ENCODE data around the gene UQCC3.

Gene UQCC3

GRCh38 chr11:62671608-62672389 lies at the start of gene UQCC3, which contains the start of gene LBHD1:
Gene UQCC3 (plus strand): TSS chr11:62671673. CDS start chr11:62671746, 73 bp downstream.
Gene LBHD1 (minus strand): TSS chr11:62672267. CDS start chr11:62670031, 2,236 bp downstream.
- Histone ChIP-seq H3K4me3 (ENCODE audit: low read length) (peak within 1 kb of the TSS; percentile 88), H3K27me3 (ENCODE audit: insufficient read depth, low read length) (no peaks in the 10 kb centered on the region), H3K9ac (ENCODE audit: low read depth, low read length) (peak within 1 kb of the TSS; percentile 97), H3K9me3 (ENCODE audit: insufficient read depth, low read depth, low read length) (no peaks in the 10 kb centered on the region), H3K36me3 (ENCODE audit: insufficient read depth, low read depth, low read length) (peaks cover 38% of the 10 kb centered on the region), H3K27ac (ENCODE audit: low read length) (peak within 1 kb of the TSS; percentile 78), H3K4me1 (ENCODE audit: insufficient read depth, low read length) (peaks cover 2% of the 10 kb centered on the region; the same call in 1 of the 2 replicates)

GRCh38 chr11:62622476-62623089 lies 48.9 kb upstream of the UQCC3 start:
- H3K36me3 ChIP-seq (ENCODE audit: insufficient read depth, low read depth, low read length): peaks cover 32% of the 10 kb centered on the region
- no peaks in the 10 kb centered on the region for H3K9me3 ChIP-seq (ENCODE audit: insufficient read depth, low read depth, low read length)
- H3K27ac ChIP-seq (ENCODE audit: low read length): no peak overlapping the region
- peaks cover 5% of the 10 kb centered on the region; the same call in 1 of the 2 replicates for H3K4me1 ChIP-seq (ENCODE audit: insufficient read depth, low read length)
- no peaks in the 10 kb centered on the region for H3K27me3 ChIP-seq (ENCODE audit: insufficient read depth, low read length)
- peak overlapping the region; percentile 59 for H3K4me3 ChIP-seq (ENCODE audit: low read length)
- H3K9ac ChIP-seq (ENCODE audit: low read depth, low read length): peak overlapping the region; percentile 71; the same call in 1 of the 2 replicates

DNA sequence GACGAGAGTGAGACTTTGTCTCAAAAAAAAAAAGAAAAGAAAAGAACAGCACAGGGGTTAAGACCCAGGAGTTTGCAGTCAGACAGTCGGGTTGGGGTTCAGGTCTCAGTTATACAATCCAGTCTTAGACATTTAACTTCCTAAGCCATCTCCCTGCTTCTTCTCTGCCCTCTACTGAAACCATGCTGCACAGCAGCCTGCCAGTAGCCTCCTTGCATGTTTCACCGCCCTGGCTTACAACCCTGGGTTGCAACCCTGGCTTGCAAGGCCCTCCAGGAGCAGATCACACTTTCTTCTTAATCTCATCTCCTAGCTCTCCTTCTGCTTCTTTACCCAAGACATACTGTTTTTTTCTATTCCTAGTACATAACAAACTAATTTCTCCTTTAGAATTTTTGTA lies 43.8 kb upstream of the UQCC3 start:
- Histone ChIP-seq H3K4me3 (ENCODE audit: low read length) (no peak overlapping the region), H3K27me3 (ENCODE audit: insufficient read depth, low read length) (no peaks in the 10 kb centered on the region), H3K9me3 (ENCODE audit: insufficient read depth, low read depth, low read length) (no peaks in the 10 kb centered on the region), H3K36me3 (ENCODE audit: insufficient read depth, low read depth, low read length) (peaks cover 83% of the 10 kb centered on the region), H3K27ac (ENCODE audit: low read length) (no peak overlapping the region), H3K9ac (ENCODE audit: low read depth, low read length) (no peak overlapping the region), H3K4me1 (ENCODE audit: insufficient read depth, low read length) (no peaks in the 10 kb centered on the region)

- peaks cover 99% of the 10 kb centered on the region for H3K36me3 ChIP-seq (ENCODE audit: insufficient read depth, low read depth, low read length)
- no peak overlapping the region for H3K4me3 ChIP-seq (ENCODE audit: low read length)
- H3K27ac ChIP-seq (ENCODE audit: low read length): no peak overlapping the region
- H3K27me3 ChIP-seq (ENCODE audit: insufficient read depth, low read length): no peaks in the 10 kb centered on the region
- no peaks in the 10 kb centered on the region for H3K9me3 ChIP-seq (ENCODE audit: insufficient read depth, low read depth, low read length)
- no peaks in the 10 kb centered on the region for H3K4me1 ChIP-seq (ENCODE audit: insufficient read depth, low read length)
- H3K9ac ChIP-seq (ENCODE audit: low read depth, low read length): no peak overlapping the region
Observed at GRCh38 chr11:62632492-62632891, 39.0 kb upstream of the UQCC3 start.

GRCh38 chr11:62644220-62644619 lies 27.3 kb upstream of the UQCC3 start:
- peaks cover 45% of the 10 kb centered on the region for H3K36me3 ChIP-seq (ENCODE audit: insufficient read depth, low read depth, low read length)

GRCh38 chr11:62645671-62645945 lies 25.9 kb upstream of the UQCC3 start:
- H3K36me3 ChIP-seq (ENCODE audit: insufficient read depth, low read depth, low read length): peaks cover 46% of the 10 kb centered on the region
- peak overlapping the region; percentile 100 for H3K9ac ChIP-seq (ENCODE audit: low read depth, low read length)
- no peaks in the 10 kb centered on the region; the same call in 1 of the 2 replicates for H3K4me1 ChIP-seq (ENCODE audit: insufficient read depth, low read length)
- no peaks in the 10 kb centered on the region for H3K27me3 ChIP-seq (ENCODE audit: insufficient read depth, low read length)
- H3K9me3 ChIP-seq (ENCODE audit: insufficient read depth, low read depth, low read length): no peaks in the 10 kb centered on the region
- H3K4me3 ChIP-seq (ENCODE audit: low read length): peak overlapping the region; percentile 100
- peak overlapping the region; percentile 72 for H3K27ac ChIP-seq (ENCODE audit: low read length)

More at GRCh38 chr11:62644220-62644619, 27.3 kb upstream of the UQCC3 start:
- H3K27ac ChIP-seq (ENCODE audit: low read length): no peak overlapping the region
- no peaks in the 10 kb centered on the region for H3K9me3 ChIP-seq (ENCODE audit: insufficient read depth, low read depth, low read length)
- H3K9ac ChIP-seq (ENCODE audit: low read depth, low read length): no peak overlapping the region
- H3K27me3 ChIP-seq (ENCODE audit: insufficient read depth, low read length): no peaks in the 10 kb centered on the region
- H3K4me1 ChIP-seq (ENCODE audit: insufficient read depth, low read length): no peaks in the 10 kb centered on the region; the same call in 1 of the 2 replicates
- no peak overlapping the region for H3K4me3 ChIP-seq (ENCODE audit: low read length)

GRCh38 chr11:62645946-62646824 lies 25.3 kb upstream of the UQCC3 start, which contains the start of gene GANAB:
Gene GANAB (minus strand): TSS chr11:62646613. CDS start chr11:62646599, 14 bp downstream.
- Histone ChIP-seq H3K4me1 (ENCODE audit: insufficient read depth, low read length) (no peaks in the 10 kb centered on the region; the same call in 1 of the 2 replicates), H3K9me3 (ENCODE audit: insufficient read depth, low read depth, low read length) (no peaks in the 10 kb centered on the region), H3K9ac (ENCODE audit: low read depth, low read length) (peak within 1 kb of the TSS; percentile 100), H3K36me3 (ENCODE audit: insufficient read depth, low read depth, low read length) (peaks cover 46% of the 10 kb centered on the region), H3K27me3 (ENCODE audit: insufficient read depth, low read length) (no peaks in the 10 kb centered on the region), H3K27ac (ENCODE audit: low read length) (peak within 1 kb of the TSS; percentile 72), H3K4me3 (ENCODE audit: low read length) (peak within 1 kb of the TSS; percentile 100)

DNA sequence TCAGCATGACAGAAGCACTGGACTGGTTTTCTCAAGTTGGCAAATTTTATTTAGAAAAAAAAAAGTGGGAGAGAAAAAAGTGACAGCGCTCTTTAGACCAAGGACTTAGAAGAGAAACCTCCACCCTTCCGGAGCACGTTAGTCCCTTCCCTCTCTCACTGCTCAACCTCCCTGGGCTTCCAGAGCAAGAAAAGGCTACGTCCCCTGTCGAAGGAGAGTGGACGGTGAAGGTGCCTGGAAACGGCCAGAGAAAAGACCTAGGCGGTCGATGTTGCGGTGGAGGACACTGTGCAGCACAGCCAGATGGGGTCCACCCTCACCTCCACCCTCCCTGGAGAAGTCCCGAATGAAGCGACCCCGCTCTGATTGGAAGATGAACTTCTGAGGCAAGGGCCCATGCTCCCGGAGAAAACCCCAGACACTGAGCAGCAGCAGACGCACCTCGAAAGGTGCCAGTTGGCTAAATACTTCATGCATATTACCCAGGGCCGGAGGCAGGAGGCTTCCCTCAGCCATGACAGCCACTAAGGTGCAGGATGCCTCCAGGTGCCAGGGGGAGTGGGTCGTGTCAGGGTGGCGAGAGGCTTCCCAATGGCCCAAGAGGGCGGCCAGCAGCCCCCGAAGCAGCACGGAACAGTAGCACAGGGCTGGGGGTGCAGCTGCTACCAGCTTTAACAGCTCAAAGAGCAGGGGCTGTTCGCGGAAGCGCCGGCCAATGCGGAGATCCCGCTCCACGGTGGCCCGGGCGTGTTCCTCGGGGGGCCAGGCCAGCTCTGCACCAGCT lies 24.5 kb upstream of the UQCC3 start:
- Histone ChIP-seq H3K36me3 (ENCODE audit: insufficient read depth, low read depth, low read length) (peaks cover 46% of the 10 kb centered on the region), H3K4me1 (ENCODE audit: insufficient read depth, low read length) (no peaks in the 10 kb centered on the region; the same call in 1 of the 2 replicates), H3K9ac (ENCODE audit: low read depth, low read length) (no peak overlapping the region), H3K27me3 (ENCODE audit: insufficient read depth, low read length) (no peaks in the 10 kb centered on the region), H3K27ac (ENCODE audit: low read length) (no peak overlapping the region), H3K9me3 (ENCODE audit: insufficient read depth, low read depth, low read length) (no peaks in the 10 kb centered on the region), H3K4me3 (ENCODE audit: low read length) (peak overlapping the region; percentile 44; the same call in 1 of the 2 replicates)

DNA sequence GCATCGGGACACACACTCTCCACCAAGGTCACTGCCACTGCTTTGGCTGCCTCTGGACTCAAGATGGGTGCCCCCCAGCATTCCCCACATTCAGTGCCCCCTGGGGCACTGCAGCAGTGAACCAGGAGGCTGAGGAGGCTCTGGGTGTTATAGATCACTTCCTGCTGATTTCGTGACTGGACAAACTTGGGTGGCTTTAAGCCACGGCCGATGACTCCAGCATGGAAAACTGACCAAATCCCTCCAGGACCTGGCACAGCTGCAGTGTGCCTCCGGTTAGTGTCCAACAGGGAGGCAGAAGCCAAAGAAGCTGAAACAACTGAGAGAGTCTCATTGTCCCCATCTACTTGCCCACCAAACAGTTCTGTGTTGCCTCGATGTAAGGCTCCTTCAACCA lies 23.9 kb upstream of the UQCC3 start:
- H3K9ac ChIP-seq (ENCODE audit: low read depth, low read length): no peak overlapping the region
- H3K4me1 ChIP-seq (ENCODE audit: insufficient read depth, low read length): peaks cover 2% of the 10 kb centered on the region; the same call in 1 of the 2 replicates
- no peak overlapping the region for H3K27ac ChIP-seq (ENCODE audit: low read length)
- H3K9me3 ChIP-seq (ENCODE audit: insufficient read depth, low read depth, low read length): no peaks in the 10 kb centered on the region
- H3K36me3 ChIP-seq (ENCODE audit: insufficient read depth, low read depth, low read length): peaks cover 44% of the 10 kb centered on the region
- no peaks in the 10 kb centered on the region for H3K27me3 ChIP-seq (ENCODE audit: insufficient read depth, low read length)
- H3K4me3 ChIP-seq (ENCODE audit: low read length): no peak overlapping the region

DNA sequence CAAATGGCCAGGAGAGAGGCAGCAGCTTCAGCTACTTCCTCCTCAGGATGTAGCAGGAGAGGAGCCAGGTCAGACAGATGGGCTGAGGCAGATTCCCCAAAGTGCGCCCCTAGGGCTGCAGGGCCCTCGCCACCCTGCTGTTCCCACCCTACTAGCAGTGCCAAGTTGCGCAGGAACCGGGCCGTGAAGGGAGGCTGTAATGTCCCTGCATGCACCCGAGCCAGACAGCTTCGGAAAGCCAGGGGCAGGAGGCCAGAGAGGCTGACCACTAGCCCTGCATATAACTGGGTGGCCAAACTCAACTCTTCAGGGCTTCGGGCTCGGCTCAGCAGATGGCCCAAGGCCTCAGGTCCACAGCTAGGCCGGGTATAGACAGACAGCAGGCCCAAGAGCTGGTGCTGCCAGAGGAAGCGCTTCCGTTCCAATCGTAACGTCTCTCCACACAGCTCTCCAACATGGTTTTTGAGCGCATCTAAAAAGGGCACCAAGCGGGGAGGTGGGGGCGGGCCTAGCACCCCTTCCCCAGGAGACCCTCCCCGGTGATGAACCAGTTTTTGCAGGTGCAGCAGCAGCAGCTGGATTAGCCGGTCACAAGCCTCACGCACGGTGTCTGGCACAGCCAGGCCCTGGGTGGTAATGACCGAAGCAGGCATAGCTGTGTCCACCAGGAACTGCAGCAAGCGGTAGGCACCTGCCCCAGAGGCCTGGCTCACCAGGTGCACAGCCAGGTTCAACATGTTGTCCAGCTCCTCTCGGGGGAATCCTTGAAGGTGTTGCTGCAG lies 23.1 kb upstream of the UQCC3 start:
- Histone ChIP-seq H3K4me1 (ENCODE audit: insufficient read depth, low read length) (peaks cover 2% of the 10 kb centered on the region; the same call in 1 of the 2 replicates), H3K4me3 (ENCODE audit: low read length) (no peak overlapping the region), H3K36me3 (ENCODE audit: insufficient read depth, low read depth, low read length) (peaks cover 36% of the 10 kb centered on the region), H3K9ac (ENCODE audit: low read depth, low read length) (no peak overlapping the region), H3K27ac (ENCODE audit: low read length) (no peak overlapping the region), H3K27me3 (ENCODE audit: insufficient read depth, low read length) (no peaks in the 10 kb centered on the region), H3K9me3 (ENCODE audit: insufficient read depth, low read depth, low read length) (no peaks in the 10 kb centered on the region)
